BLaER1 (cell line): ENCODE data around the gene DDIAS.

Experiments
- H3K27ac ChIP-seq: shearing (Covaris generic); formaldehyde crosslinking; 2 replicates; pipeline ENCODE4 v1.8.1; 2022
- H3K27me3 ChIP-seq: shearing (Covaris generic); formaldehyde crosslinking; 2 replicates; pipeline ENCODE4 v1.8.1; 2022
- H3K36me3 ChIP-seq: shearing (Covaris generic); formaldehyde crosslinking; 2 replicates; pipeline ENCODE4 v1.8.1; 2022
- H3K4me1 ChIP-seq: shearing (Covaris generic); formaldehyde crosslinking; 2 replicates; pipeline ENCODE4 v1.8.1; 2022
- H3K4me2 ChIP-seq: shearing (Covaris generic); formaldehyde crosslinking; 2 replicates; pipeline ENCODE4 v1.8.1; 2022
- H3K4me3 ChIP-seq: shearing (Covaris generic); formaldehyde crosslinking; 2 replicates; pipeline ENCODE4 v1.8.1; 2022
- H3K9ac ChIP-seq: shearing (Covaris generic); formaldehyde crosslinking; 2 replicates; pipeline ENCODE4 v1.8.1; 2022
- H3K9me3 ChIP-seq: shearing (Covaris generic); formaldehyde crosslinking; 2 replicates; pipeline ENCODE4 v1.8.1; 2022
- H4K20me1 ChIP-seq: shearing (Covaris generic); formaldehyde crosslinking; 2 replicates; pipeline ENCODE4 v1.8.1; 2022
- Cebpa-rat ChIP-seq: shearing (Covaris generic); IDR thresholded peaks from 2 replicates; pipeline ENCODE4 v1.8.1; 2022

The DDIAS gene

GRCh38 chr11:82980292-82980691, 78.8 kb downstream of the DDIAS start:
- Histone ChIP-seq H4K20me1 (no peaks in the 10 kb centered on the region), H3K4me3 (no peak overlapping the region), H3K36me3 (peaks cover 15% of the 10 kb centered on the region), H3K27me3 (no peaks in the 10 kb centered on the region), H3K9ac (no peak overlapping the region), H3K4me1 (peaks cover 35% of the 10 kb centered on the region), H3K27ac (no peak overlapping the region), H3K9me3 (no peaks in the 10 kb centered on the region), H3K4me2 (no peak overlapping the region)
- no peak for TF ChIP-seq Cebpa-rat

- TF ChIP-seq Cebpa-rat = no peak
- no peak overlapping the region for H3K27ac ChIP-seq
- H3K4me2 ChIP-seq = no peak overlapping the region
- no peaks in the 10 kb centered on the region for H4K20me1 ChIP-seq
- no peaks in the 10 kb centered on the region for H3K27me3 ChIP-seq
- H3K4me3 ChIP-seq = no peak overlapping the region
- H3K9me3 ChIP-seq = no peaks in the 10 kb centered on the region
- H3K36me3 ChIP-seq = peaks cover 15% of the 10 kb centered on the region
- no peak overlapping the region for H3K9ac ChIP-seq
- H3K4me1 ChIP-seq = peaks cover 28% of the 10 kb centered on the region
Observed at GRCh38 chr11:82980947-82981346, 79.4 kb downstream of the DDIAS start.

GRCh38 chr11:82981852-82982251, 80.3 kb downstream of the DDIAS start:
- no peak overlapping the region for H3K27ac ChIP-seq
- H3K27me3 ChIP-seq = no peaks in the 10 kb centered on the region
- no peak overlapping the region for H3K9ac ChIP-seq
- TF ChIP-seq Cebpa-rat = no peak
- H3K36me3 ChIP-seq = peaks cover 15% of the 10 kb centered on the region
- no peak overlapping the region for H3K4me2 ChIP-seq
- H4K20me1 ChIP-seq = no peaks in the 10 kb centered on the region
- H3K4me3 ChIP-seq = no peak overlapping the region
- H3K4me1 ChIP-seq = peaks cover 19% of the 10 kb centered on the region
- no peaks in the 10 kb centered on the region for H3K9me3 ChIP-seq
